ENCODE data around the gene CASZ1. TPM values are rescaled to one million over a fixed set of nuclear protein-coding genes. Genes with fewer than 3 reads are reported as not detected.

The CASZ1 gene
- total RNA-seq, 4 donors from 2014 or later, result 0.88 to 6.8 (median 1.7) TPM

DNA sequence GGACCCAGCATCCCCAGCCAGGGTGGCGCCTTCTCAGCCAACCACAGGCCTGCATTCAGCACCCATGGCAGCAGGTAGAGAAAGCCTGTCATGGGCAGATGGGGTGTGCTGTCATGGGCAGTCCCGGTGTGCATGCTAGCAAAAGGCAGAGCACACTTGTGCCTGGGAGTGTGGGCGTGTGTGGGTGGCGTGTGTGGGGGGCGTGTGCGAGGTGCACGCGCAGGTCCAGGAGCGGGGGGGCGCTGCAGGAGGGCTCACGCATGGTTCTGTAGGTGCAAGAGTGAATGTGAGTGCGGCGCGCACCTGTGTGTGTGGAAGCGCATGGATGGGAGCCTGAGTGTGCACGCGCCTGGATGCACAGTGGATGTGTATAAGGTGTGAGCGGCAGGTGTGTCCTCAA, 137.2 kb downstream of the CASZ1 start:
- TF ChIP-seq, protein P1, sequence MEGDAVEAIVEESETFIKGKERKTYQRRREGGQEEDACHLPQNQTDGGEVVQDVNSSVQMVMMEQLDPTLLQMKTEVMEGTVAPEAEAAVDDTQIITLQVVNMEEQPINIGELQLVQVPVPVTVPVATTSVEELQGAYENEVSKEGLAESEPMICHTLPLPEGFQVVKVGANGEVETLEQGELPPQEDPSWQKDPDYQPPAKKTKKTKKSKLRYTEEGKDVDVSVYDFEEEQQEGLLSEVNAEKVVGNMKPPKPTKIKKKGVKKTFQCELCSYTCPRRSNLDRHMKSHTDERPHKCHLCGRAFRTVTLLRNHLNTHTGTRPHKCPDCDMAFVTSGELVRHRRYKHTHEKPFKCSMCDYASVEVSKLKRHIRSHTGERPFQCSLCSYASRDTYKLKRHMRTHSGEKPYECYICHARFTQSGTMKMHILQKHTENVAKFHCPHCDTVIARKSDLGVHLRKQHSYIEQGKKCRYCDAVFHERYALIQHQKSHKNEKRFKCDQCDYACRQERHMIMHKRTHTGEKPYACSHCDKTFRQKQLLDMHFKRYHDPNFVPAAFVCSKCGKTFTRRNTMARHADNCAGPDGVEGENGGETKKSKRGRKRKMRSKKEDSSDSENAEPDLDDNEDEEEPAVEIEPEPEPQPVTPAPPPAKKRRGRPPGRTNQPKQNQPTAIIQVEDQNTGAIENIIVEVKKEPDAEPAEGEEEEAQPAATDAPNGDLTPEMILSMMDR (IDR thresholded peaks at IDR 0.05; ENCODE audit: low read depth), result no peak

DNA sequence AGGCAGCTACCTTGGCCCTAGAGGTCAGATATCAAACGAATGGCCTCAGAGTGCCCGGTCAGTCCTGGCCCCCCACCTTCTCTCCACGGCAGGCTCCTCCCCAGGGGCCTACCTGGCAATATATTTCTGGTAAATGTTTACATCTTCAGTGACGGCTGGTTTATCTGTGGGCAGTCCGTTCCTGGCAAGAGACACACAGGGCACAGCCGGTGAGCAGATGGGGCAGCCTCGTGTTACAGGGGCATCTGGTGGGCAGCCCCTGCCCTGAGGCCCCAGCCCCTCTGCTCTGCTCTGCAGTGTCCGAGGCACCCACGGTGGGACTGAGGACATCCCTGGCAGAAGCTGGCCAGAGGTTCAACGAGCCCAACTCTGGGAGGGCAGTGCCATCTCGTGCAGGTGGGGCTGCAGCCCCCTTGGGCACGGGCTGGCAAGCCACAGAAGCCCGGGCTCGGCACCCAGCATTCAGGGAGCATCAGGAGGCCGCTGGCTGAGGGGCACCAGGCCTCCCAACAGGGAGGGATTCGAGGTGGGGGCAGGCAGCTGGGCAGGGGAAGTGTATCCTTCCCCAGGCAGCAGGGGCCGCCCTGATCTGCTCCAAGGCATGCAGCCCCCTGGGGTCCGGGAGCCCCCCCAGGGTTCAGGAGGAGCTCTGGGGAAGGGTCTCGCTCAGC, 137.9 kb downstream of the CASZ1 start:
- TF ChIP-seq, protein P1 (IDR thresholded peaks at IDR 0.05; ENCODE audit: low read depth), result no peak

DNA sequence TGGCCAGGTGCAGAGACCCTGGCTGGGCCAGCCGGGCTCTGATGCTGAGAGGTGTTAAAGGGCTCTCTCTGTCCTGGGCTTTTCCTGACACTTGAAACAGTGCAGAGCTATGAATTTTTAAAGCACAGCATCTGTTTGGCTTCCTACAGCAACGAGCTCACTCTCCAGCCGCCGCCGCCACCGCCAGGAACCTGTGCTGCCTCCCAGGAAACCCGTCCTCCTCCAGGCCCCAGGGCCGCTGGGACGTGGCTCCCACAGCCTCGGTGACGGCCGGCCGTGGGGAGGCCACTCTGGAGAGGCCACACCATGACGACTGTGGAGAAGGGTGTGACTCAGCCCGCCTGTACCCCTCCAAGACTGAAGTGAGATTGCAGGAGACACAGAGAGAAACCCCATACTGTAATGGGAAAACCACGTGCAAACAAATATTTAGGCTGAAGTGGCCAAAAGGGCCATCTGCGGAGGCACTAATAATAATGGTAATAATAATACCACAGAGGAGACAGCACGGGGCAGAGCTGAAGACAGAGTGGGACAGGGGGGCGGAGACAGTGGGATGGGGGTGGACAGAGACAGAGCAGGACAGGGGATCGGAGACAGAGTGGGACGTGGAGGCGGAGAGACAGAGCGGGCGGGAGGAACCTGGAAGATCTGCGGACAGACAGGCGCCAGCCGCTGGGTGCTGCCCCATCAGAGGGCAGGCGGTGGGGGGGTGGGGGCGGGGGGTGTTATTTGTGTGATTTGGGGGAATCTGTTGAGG, 139.2 kb downstream of the CASZ1 start:
- TF ChIP-seq, protein P1 (IDR thresholded peaks at IDR 0.05; ENCODE audit: low read depth), result no peak

DNA sequence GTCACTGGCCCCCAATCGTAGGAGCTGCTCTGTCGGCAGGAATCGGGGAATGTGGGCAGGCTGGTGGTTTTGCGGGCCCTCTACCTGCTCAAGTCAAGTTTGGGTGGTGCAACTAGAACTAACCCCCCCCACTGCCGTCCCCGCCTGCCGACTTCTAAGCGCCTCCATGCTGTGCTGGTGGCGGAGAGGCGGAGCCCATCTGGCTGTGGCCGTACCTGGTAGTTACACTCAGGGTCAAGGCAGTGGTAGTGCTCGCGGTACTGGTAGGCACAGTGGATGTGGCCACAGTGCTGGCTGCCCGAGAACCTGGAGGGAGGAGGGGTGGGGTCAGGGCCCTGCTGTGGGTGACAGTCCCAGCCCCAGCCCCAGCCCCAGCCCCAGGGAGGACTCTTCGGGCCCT, 140.0 kb downstream of the CASZ1 start:
- TF ChIP-seq, protein P1 (IDR thresholded peaks at IDR 0.05; ENCODE audit: low read depth), result no peak

DNA sequence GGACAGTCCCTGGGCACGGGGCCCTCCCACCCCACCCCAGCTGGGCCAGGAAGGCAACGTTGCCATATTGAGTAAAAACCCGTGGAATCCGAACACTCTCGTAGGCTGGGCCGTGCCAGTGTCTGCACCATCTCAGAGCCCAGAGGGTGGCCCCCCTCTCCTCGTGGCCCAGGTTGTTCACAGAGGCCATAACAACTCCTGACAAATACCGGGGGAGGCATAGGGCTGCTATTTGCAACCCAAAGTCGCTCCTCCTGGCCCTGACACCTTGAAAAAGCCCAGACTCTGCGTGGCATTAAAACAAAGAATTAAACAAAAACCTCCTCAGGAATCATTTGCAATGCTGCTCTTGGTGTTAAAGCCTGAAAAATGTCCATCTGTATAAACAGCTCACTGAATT, 141.4 kb downstream of the CASZ1 start:
- TF ChIP-seq, protein P1 (IDR thresholded peaks at IDR 0.05; ENCODE audit: low read depth), result no peak

DNA sequence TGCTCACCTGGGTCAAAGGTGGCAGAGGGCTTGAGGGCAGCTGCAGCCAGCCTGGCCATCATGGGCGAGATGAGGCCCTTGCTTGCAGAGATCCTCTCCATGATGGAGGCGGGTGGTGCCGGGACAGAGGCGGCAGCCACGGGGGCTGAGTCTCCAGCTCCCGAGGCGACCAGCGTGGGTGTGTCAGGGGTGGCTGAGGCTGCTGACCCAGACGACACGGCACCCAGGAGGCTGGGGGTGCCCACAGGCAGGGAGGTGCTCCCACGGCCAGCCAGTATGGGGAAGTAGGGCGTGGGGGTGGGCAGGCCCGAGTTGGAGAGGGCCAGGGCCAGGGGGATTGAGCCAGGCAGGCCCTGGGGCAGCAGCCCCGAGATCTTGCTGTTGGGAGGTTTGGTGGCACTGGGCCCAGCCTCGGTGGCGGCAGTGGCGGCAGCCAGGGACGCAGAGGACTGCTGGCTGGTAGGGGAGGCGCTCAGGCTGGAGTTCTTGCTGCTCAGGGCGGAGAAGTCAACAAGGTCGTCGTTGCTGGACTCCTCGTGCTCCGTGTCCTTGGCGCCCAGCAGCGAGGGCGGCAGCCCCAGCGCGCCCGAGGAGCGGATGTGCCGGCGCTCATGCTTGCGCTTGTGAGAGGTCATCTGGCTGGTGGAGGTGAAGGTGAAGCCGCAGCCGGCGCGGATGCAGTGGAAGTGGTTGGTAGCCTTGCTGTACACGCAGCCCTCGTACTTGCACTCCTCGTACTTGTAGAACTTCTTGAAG, 142.9 kb downstream of the CASZ1 start:
- TF ChIP-seq, protein P1 (IDR thresholded peaks at IDR 0.05; ENCODE audit: low read depth), result no peak

DNA sequence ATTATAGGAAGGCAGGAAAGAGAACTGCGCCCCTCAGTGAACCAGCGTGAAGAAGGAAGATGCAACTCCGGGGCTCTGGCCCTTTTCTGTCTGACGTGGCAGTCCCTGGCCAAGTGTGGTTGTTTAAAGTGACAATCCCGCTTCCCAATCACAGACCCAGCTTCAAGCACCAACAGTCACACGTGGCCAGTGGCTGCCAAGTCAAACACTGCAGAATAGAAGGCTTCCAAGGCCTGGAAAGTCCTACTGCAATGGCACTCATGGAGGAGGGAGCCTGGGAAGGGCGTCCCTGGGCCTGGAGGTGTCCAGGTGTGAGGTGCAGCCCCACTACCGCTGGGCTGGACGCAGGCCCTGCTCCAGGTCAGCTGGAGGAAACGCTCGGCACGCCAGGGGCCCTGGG, 143.8 kb downstream of the CASZ1 start:
- TF ChIP-seq, protein P1 (IDR thresholded peaks at IDR 0.05; ENCODE audit: low read depth), result no peak
